ENCODE data around the gene YAP1.

YAP1 gene

DNA sequence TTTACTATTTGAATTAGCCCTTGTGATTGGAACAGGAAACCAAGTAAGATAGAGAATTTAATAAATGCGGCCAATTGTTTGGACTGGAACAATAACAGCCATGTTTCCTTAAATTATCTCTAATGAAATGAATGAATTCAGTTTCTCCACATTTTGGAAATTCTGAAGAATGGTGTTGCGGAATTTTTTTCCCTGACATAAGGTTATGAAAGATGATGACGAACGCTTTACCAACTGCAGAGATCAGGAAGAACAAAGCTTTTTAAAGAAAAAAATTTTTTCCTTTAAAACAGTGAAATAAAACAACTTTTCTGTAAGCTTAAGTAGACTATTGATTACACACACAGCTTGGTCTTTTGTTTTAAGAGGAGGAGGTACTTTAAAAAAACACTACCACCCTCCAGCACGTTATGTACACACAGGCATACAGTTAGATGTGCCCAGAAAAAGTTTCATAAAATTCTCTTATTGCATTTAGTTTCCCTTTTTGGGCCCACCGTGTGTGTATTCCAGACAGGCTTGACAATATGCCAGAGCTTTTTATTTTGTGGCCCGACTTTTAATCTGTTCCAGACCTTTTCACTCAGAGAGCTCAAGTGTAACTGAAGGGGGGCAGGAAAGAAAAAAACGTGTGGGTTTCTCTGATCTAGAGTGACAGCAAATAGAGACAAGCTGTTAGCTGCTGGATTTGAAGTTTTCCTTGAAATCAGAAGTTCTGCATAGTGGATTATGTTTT is 77.3 kb downstream of the YAP1 start:
- no peaks in the 10 kb centered on the region for H4K20me1 ChIP-seq (ENCODE audit: insufficient read depth, low read length)
- no peak overlapping the region for H3K27ac ChIP-seq (ENCODE audit: low read length)
- no peaks in the 10 kb centered on the region for H3K79me2 ChIP-seq (ENCODE audit: insufficient read depth, low read length)
- H3K4me1 ChIP-seq (ENCODE audit: insufficient read depth, low read length), result no peaks in the 10 kb centered on the region
- no peak overlapping the region for H3K9ac ChIP-seq (ENCODE audit: low read depth, low read length)
- DNase-seq (no peak), ATAC-seq (ENCODE audit: insufficient read depth, low read depth) (no peak)
- H3K27me3 ChIP-seq (ENCODE audit: insufficient read depth, low read length, poor library complexity), result peaks cover 17% of the 10 kb centered on the region
- TF ChIP-seq, protein P1, sequence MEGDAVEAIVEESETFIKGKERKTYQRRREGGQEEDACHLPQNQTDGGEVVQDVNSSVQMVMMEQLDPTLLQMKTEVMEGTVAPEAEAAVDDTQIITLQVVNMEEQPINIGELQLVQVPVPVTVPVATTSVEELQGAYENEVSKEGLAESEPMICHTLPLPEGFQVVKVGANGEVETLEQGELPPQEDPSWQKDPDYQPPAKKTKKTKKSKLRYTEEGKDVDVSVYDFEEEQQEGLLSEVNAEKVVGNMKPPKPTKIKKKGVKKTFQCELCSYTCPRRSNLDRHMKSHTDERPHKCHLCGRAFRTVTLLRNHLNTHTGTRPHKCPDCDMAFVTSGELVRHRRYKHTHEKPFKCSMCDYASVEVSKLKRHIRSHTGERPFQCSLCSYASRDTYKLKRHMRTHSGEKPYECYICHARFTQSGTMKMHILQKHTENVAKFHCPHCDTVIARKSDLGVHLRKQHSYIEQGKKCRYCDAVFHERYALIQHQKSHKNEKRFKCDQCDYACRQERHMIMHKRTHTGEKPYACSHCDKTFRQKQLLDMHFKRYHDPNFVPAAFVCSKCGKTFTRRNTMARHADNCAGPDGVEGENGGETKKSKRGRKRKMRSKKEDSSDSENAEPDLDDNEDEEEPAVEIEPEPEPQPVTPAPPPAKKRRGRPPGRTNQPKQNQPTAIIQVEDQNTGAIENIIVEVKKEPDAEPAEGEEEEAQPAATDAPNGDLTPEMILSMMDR (IDR thresholded peaks at IDR 0.05; ENCODE audit: borderline replicate concordance, extremely low read depth, low read length, poor library complexity, severe bottlenecking), result no peak
- no peak for TF ChIP-seq EZH2 (IDR thresholded peaks at IDR 0.05; ENCODE audit: borderline replicate concordance, low read depth, low read length, severe bottlenecking)
- H3K9me3 ChIP-seq (ENCODE audit: insufficient read depth, low read length, severe bottlenecking), result no peaks in the 10 kb centered on the region
- H2AFZ ChIP-seq (ENCODE audit: low read depth, low read length), result no peak overlapping the region
- H3K36me3 ChIP-seq (ENCODE audit: insufficient read depth, low read length), result no peaks in the 10 kb centered on the region
- H3K4me2 ChIP-seq (ENCODE audit: insufficient read depth, low read length), result no peak overlapping the region
- H3K4me3 ChIP-seq (ENCODE audit: low read depth in 1 of 2, low read length in 2 of 2), result no peak overlapping the region

DNA sequence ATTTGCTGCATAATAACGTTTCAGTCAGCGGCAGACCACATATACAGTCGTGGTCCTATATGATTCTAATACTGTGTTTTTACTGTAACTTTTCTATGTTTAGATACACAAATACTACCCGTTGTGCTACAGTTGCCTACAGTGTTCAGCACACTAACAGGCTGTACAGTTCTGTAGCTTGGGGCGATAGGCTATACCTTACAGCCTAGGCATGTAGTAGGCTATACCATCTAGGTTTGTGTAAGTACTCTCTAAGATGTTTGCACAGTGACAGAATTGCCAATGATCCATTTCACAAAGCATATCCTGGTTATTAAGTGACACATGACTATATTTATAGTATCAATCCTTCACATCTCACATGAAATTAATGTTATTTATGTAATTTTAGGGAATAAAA is 78.2 kb downstream of the YAP1 start:
- H3K27me3 ChIP-seq (ENCODE audit: insufficient read depth, low read length, poor library complexity), result peaks cover 17% of the 10 kb centered on the region
- no peak overlapping the region for H3K4me2 ChIP-seq (ENCODE audit: insufficient read depth, low read length)
- H3K27ac ChIP-seq (ENCODE audit: low read length), result no peak overlapping the region
- no peak overlapping the region for H2AFZ ChIP-seq (ENCODE audit: low read depth, low read length)
- no peaks in the 10 kb centered on the region for H3K4me1 ChIP-seq (ENCODE audit: insufficient read depth, low read length)
- no peaks in the 10 kb centered on the region for H3K36me3 ChIP-seq (ENCODE audit: insufficient read depth, low read length)
- H3K9ac ChIP-seq (ENCODE audit: low read depth, low read length), result no peak overlapping the region
- H3K79me2 ChIP-seq (ENCODE audit: insufficient read depth, low read length), result no peaks in the 10 kb centered on the region
- no peak overlapping the region for H3K4me3 ChIP-seq (ENCODE audit: low read depth in 1 of 2, low read length in 2 of 2)
- DNase-seq, result no peak
- no peaks in the 10 kb centered on the region for H3K9me3 ChIP-seq (ENCODE audit: insufficient read depth, low read length, severe bottlenecking)
- no peaks in the 10 kb centered on the region for H4K20me1 ChIP-seq (ENCODE audit: insufficient read depth, low read length)
- no peak for ATAC-seq (ENCODE audit: insufficient read depth, low read depth)
- TF ChIP-seq EZH2 (IDR thresholded peaks at IDR 0.05; ENCODE audit: borderline replicate concordance, low read depth, low read length, severe bottlenecking), result no peak
- TF ChIP-seq, protein P1 (IDR thresholded peaks at IDR 0.05; ENCODE audit: borderline replicate concordance, extremely low read depth, low read length, poor library complexity, severe bottlenecking), result no peak

DNA sequence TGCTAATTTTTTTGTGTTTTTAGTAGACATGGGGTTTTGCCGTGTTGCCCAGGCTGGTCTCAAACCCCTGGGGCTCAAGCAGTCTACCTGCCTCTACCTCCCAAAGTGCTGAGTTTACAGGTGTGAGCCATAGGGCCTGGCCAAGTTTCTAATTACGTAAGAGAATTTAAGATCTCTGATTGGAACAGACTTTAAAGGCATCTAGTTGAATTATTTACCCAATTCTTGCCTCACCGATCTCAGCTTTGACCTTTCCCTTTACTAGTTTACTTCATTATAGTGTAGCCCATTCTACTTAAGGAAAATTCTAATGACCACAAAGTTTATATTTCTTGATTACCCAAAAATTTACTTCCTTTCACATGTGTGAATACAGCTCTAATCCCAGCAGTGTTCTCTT is 81.6 kb downstream of the YAP1 start:
- Histone ChIP-seq H3K9ac (ENCODE audit: low read depth, low read length) (no peak overlapping the region), H3K27ac (ENCODE audit: low read length) (no peak overlapping the region), H2AFZ (ENCODE audit: low read depth, low read length) (no peak overlapping the region), H3K79me2 (ENCODE audit: insufficient read depth, low read length) (no peaks in the 10 kb centered on the region), H3K4me1 (ENCODE audit: insufficient read depth, low read length) (no peaks in the 10 kb centered on the region), H3K36me3 (ENCODE audit: insufficient read depth, low read length) (no peaks in the 10 kb centered on the region), H3K27me3 (ENCODE audit: insufficient read depth, low read length, poor library complexity) (peaks cover 20% of the 10 kb centered on the region), H3K4me3 (ENCODE audit: low read depth in 1 of 2, low read length in 2 of 2) (no peak overlapping the region), H4K20me1 (ENCODE audit: insufficient read depth, low read length) (no peaks in the 10 kb centered on the region), H3K9me3 (ENCODE audit: insufficient read depth, low read length, severe bottlenecking) (no peaks in the 10 kb centered on the region), H3K4me2 (ENCODE audit: insufficient read depth, low read length) (no peak overlapping the region)
- TF ChIP-seq, protein P1 (IDR thresholded peaks at IDR 0.05; ENCODE audit: borderline replicate concordance, extremely low read depth, low read length, poor library complexity, severe bottlenecking), result no peak
- TF ChIP-seq EZH2 (IDR thresholded peaks at IDR 0.05; ENCODE audit: borderline replicate concordance, low read depth, low read length, severe bottlenecking), result no peak
- ATAC-seq (ENCODE audit: insufficient read depth, low read depth) (no peak), DNase-seq (no peak)

Data from DND-41 (cell line).